SK-N-SH (cell line): ENCODE results near the gene FAM107B.
"Not testable (repeated sequence)": the region's sequence is repeated elsewhere in the genome, so short reads cannot be mapped to it uniquely, and the experiment has no call there.

ENCODE experiments used
- CTCF ChIP-seq: fragments of 200-600 bp; sonication (generic); IDR thresholded peaks from 2 replicates; pipeline ENCODE4 v1.6.1; 2017; ENCODE audit warnings: antibody characterized with exemption, mild to moderate bottlenecking, moderate library complexity
- EP300 ChIP-seq, 2 experiments: IDR thresholded peaks; 2 replicates each; pipeline versions ENCODE4 v1.4.0 to v1.6.1; 2012; ENCODE audit warnings: borderline replicate concordance in 1 of 2, low read depth in 1 of 2, low read length in 1 of 2
- EZH2phosphoT487 ChIP-seq: fragments of 200-600 bp; sonication (generic); IDR thresholded peaks from 2 replicates; pipeline ENCODE4 v1.6.1; 2017; ENCODE audit warnings: low read depth, mixed run types, mild to moderate bottlenecking, antibody characterized with exemption, moderate library complexity, borderline replicate concordance
- FOXM1 ChIP-seq: IDR thresholded peaks from 2 replicates; pipeline ENCODE4 v1.4.0; 2012; ENCODE audit warnings: low read depth, mild to moderate bottlenecking
- JUND ChIP-seq: IDR thresholded peaks from 2 replicates; pipeline ENCODE4 v1.4.0; 2012
- PBX3 ChIP-seq: IDR thresholded peaks from 2 replicates; pipeline ENCODE4; 2012
- POLR2AphosphoS5 ChIP-seq: IDR thresholded peaks from 2 replicates; pipeline ENCODE4 v1.6.1; 2012; ENCODE audit warnings: low read depth, low read length
- RCOR1 ChIP-seq: fragments of 150-350 bp; IDR thresholded peaks from 2 replicates; pipeline ENCODE4 v1.6.1; 2017; ENCODE audit warnings: antibody characterized with exemption, low read length
- REST ChIP-seq: IDR thresholded peaks from 2 replicates; pipeline ENCODE4 v1.6.1; 2012; ENCODE audit warnings: mild to moderate bottlenecking, low read depth, low read length, moderate library complexity
- RFX5 ChIP-seq: IDR thresholded peaks from 2 replicates; pipeline ENCODE4 v1.6.1; 2012; ENCODE audit warnings: mild to moderate bottlenecking, improper control_type of control experiment, low read length
- TAF1 ChIP-seq: IDR thresholded peaks from 2 replicates; pipeline ENCODE4 v1.6.1; 2012; ENCODE audit warnings: low read depth, mild to moderate bottlenecking, low read length, moderate library complexity, borderline replicate concordance
- TCF12 ChIP-seq: IDR thresholded peaks from 2 replicates; pipeline ENCODE4 v1.4.0; 2012
- TEAD4 ChIP-seq: IDR thresholded peaks from 2 replicates; pipeline ENCODE4 v1.4.0; 2012; ENCODE audit warnings: mild to moderate bottlenecking, borderline replicate concordance; ENCODE audit not compliant: insufficient read depth
- YY1 ChIP-seq: IDR thresholded peaks from 2 replicates; pipeline ENCODE4 v1.4.0; 2012; ENCODE audit warnings: low read depth, mild to moderate bottlenecking

GRCh38 chr10:14634572-14634971 is 140.1 kb downstream of the FAM107B start:
- TF ChIP-seq YY1; CTCF; FOXM1; JUND; RCOR1; TCF12; PBX3; EP300 (IDR thresholded peaks at IDR 0.05; ENCODE audit: borderline replicate concordance in 1 of 2, low read depth in 1 of 2, low read length in 1 of 2); TAF1; EZH2phosphoT487; REST; POLR2AphosphoS5; TEAD4; RFX5: not testable (repeated sequence)
